Measurements from ENCODE around the gene CYBB.

The CYBB gene

GRCh38 chrX:37786624-37787422 is 7.0 kb downstream of the CYBB start:
- no peak for DNase-seq

GRCh38 chrX:37787423-37787869 is 7.6 kb downstream of the CYBB start:
- no peak for DNase-seq

- DNase-seq = no peak
Measured at GRCh38 chrX:37796310-37796709, 16.5 kb downstream of the CYBB start.

- DNase-seq = no peak
Measured at GRCh38 chrX:37796805-37797204, 16.9 kb downstream of the CYBB start.

- no peak for DNase-seq
Measured at GRCh38 chrX:37799936-37800335, 20.1 kb downstream of the CYBB start.

GRCh38 chrX:37800717-37801116 is 20.9 kb downstream of the CYBB start:
- no peak for DNase-seq

GRCh38 chrX:37802028-37802427 is 22.2 kb downstream of the CYBB start:
- no peak for DNase-seq

GRCh38 chrX:37803057-37803456 is 23.2 kb downstream of the CYBB start:
- no peak for DNase-seq

- no peak for DNase-seq
Measured at GRCh38 chrX:37809970-37810369, 30.1 kb downstream of the CYBB start.

- no peak for DNase-seq
Measured at GRCh38 chrX:37812110-37812509, 32.3 kb downstream of the CYBB start.

GRCh38 chrX:37813570-37813969 is 33.7 kb downstream of the CYBB start:
- DNase-seq = no peak

GRCh38 chrX:37815366-37815765 is 35.5 kb downstream of the CYBB start:
- no peak for DNase-seq

GRCh38 chrX:37816766-37817165 is 36.9 kb downstream of the CYBB start:
- no peak for DNase-seq

- no peak for DNase-seq
Measured at GRCh38 chrX:37817176-37817575, 37.3 kb downstream of the CYBB start.

- DNase-seq = no peak
Measured at GRCh38 chrX:37817579-37817978, 37.7 kb downstream of the CYBB start.

GRCh38 chrX:37818031-37818430 is 38.2 kb downstream of the CYBB start:
- no peak for DNase-seq

- no peak for DNase-seq
Measured at GRCh38 chrX:37820646-37821045, 40.8 kb downstream of the CYBB start.

- no peak for DNase-seq
Measured at GRCh38 chrX:37824491-37825214, 44.8 kb downstream of the CYBB start.

GRCh38 chrX:37825215-37825842 is 45.5 kb downstream of the CYBB start:
- DNase-seq = no peak

- DNase-seq = no peak
Measured at GRCh38 chrX:37829721-37830120, 49.9 kb downstream of the CYBB start.

GRCh38 chrX:37830371-37830770 is 50.5 kb downstream of the CYBB start:
- DNase-seq = no peak

GRCh38 chrX:37834937-37835336 is 55.1 kb downstream of the CYBB start:
- DNase-seq = no peak

GRCh38 chrX:37840931-37841330 is 61.1 kb downstream of the CYBB start:
- no peak for DNase-seq

- DNase-seq = no peak
Measured at GRCh38 chrX:37844622-37845021, 64.8 kb downstream of the CYBB start.
